ENCODE data around the gene FITM2.
"Not testable (repeated sequence)": the region's sequence is repeated elsewhere in the genome, so short reads cannot be mapped to it uniquely, and the experiment has no call there.

The FITM2 gene

GRCh38 chr20:44310664-44311639, at the start of gene FITM2:
Gene FITM2 (minus strand): TSS chr20:44311202. CDS start chr20:44311148, 54 bp downstream.
- FAIRE-seq (peak; percentile 87), DNase-seq (ENCODE audit: extremely low spot score, insufficient read length, low read depth) (peak; percentile 99)

- FAIRE-seq: no peak
- no peak for DNase-seq (ENCODE audit: extremely low spot score, insufficient read length, low read depth)
Measured at GRCh38 chr20:44360221-44360620, 49.2 kb upstream of the FITM2 start.

GRCh38 chr20:44358776-44359175, 47.8 kb upstream of the FITM2 start:
- DNase-seq (ENCODE audit: extremely low spot score, insufficient read length, low read depth) (no peak), FAIRE-seq (no peak)

- no peak for DNase-seq (ENCODE audit: extremely low spot score, insufficient read length, low read depth)
- FAIRE-seq: no peak
Measured at GRCh38 chr20:44357555-44358125, 46.6 kb upstream of the FITM2 start.

- DNase-seq (ENCODE audit: extremely low spot score, insufficient read length, low read depth) (no peak), FAIRE-seq (no peak)
Measured at GRCh38 chr20:44357020-44357419, 46.0 kb upstream of the FITM2 start.

- no peak for FAIRE-seq
- no peak for DNase-seq (ENCODE audit: extremely low spot score, insufficient read length, low read depth)
Measured at GRCh38 chr20:44356353-44356723, 45.3 kb upstream of the FITM2 start.

- no peak for FAIRE-seq
- no peak for DNase-seq (ENCODE audit: extremely low spot score, insufficient read length, low read depth)
Measured at GRCh38 chr20:44355498-44356352, 44.7 kb upstream of the FITM2 start, which contains the start of gene HNF4A. Gene HNF4A (plus strand): TSS chr20:44355699. CDS start chr20:44355805, 106 bp downstream.

- FAIRE-seq: no peak
Measured at GRCh38 chr20:44354979-44355497, 44.0 kb upstream of the FITM2 start.

GRCh38 chr20:44350567-44350966, 39.6 kb upstream of the FITM2 start:
- no peak for DNase-seq (ENCODE audit: extremely low spot score, insufficient read length, low read depth)
- FAIRE-seq: no peak

More at GRCh38 chr20:44354979-44355497, 44.0 kb upstream of the FITM2 start:
- no peak for DNase-seq (ENCODE audit: extremely low spot score, insufficient read length, low read depth)

GRCh38 chr20:44349349-44349748, 38.3 kb upstream of the FITM2 start:
- DNase-seq (ENCODE audit: extremely low spot score, insufficient read length, low read depth) (no peak), FAIRE-seq (no peak)

GRCh38 chr20:44348168-44348659, 37.2 kb upstream of the FITM2 start:
- DNase-seq (ENCODE audit: extremely low spot score, insufficient read length, low read depth): no peak
- no peak for FAIRE-seq

GRCh38 chr20:44345941-44346340, 34.9 kb upstream of the FITM2 start:
- not testable (repeated sequence) for FAIRE-seq

GRCh38 chr20:44345147-44345546, 34.1 kb upstream of the FITM2 start:
- FAIRE-seq (no peak), DNase-seq (ENCODE audit: extremely low spot score, insufficient read length, low read depth) (no peak)

More at GRCh38 chr20:44345941-44346340, 34.9 kb upstream of the FITM2 start:
- not testable (repeated sequence) for DNase-seq (ENCODE audit: extremely low spot score, insufficient read length, low read depth)

- FAIRE-seq: no peak
- DNase-seq (ENCODE audit: extremely low spot score, insufficient read length, low read depth): no peak
Measured at GRCh38 chr20:44344723-44345122, 33.7 kb upstream of the FITM2 start.

GRCh38 chr20:44343162-44343675, 32.2 kb upstream of the FITM2 start:
- FAIRE-seq: no peak
- no peak for DNase-seq (ENCODE audit: extremely low spot score, insufficient read length, low read depth)

GRCh38 chr20:44342248-44342647, 31.2 kb upstream of the FITM2 start:
- DNase-seq (ENCODE audit: extremely low spot score, insufficient read length, low read depth): no peak

GRCh38 chr20:44336725-44337380, 25.9 kb upstream of the FITM2 start, which contains the start of gene R3HDML:
Gene R3HDML (plus strand): TSS chr20:44337043. CDS start chr20:44337158, 115 bp downstream.
- FAIRE-seq (no peak), DNase-seq (ENCODE audit: extremely low spot score, insufficient read length, low read depth) (no peak)

More at GRCh38 chr20:44342248-44342647, 31.2 kb upstream of the FITM2 start:
- FAIRE-seq: no peak

- no peak for DNase-seq (ENCODE audit: extremely low spot score, insufficient read length, low read depth)
- no peak for FAIRE-seq
Measured at GRCh38 chr20:44336086-44336485, 25.1 kb upstream of the FITM2 start.

- FAIRE-seq (no peak), DNase-seq (ENCODE audit: extremely low spot score, insufficient read length, low read depth) (no peak)
Measured at GRCh38 chr20:44335675-44336074, 24.7 kb upstream of the FITM2 start.
